IMR-90 (cell line): Measurements from ENCODE around the gene FNBP1L. TPM values are rescaled to one million over a fixed set of nuclear protein-coding genes. Genes with fewer than 3 reads are reported as not detected.

Experiments used
- ATAC-seq: fragments of 200-7000 bp; cut with Tn5 transposase; 2 replicates; pipeline ENCODE4 v1.9.1; 2020; ENCODE audit warnings: low read depth, mild to moderate bottlenecking, moderate library complexity
- BruUV-seq: library from RNA; stranded (reverse); fragments of 400-500 nt; replicated peaks from 2 replicates; lab custom pipeline; 2021; lab: Mats Ljungman, UMichigan
- CTCF ChIA-PET: fragments of 300-600 bp; formaldehyde crosslinking; extraction: SDS; loops from one replicate; lab custom pipeline; 2021; ENCODE audit warnings: antibody characterized with exemption; lab: Yijun Ruan, JAX
- POLR2A ChIA-PET: fragments of 300-600 bp; sonication (Branson Sonifier 250); formaldehyde crosslinking; loops from one replicate; lab custom pipeline; 2022; ENCODE audit warnings: antibody characterized with exemption; ENCODE audit not compliant: unreplicated experiment; lab: Charles Lee
- DNase-seq: peaks from one replicate; pipeline ENCODE4 v3.0.0; 2013
- H2AFZ ChIP-seq: replicated peaks from 2 replicates; pipeline ENCODE3; 2013; ENCODE audit warnings: low read length, mild to moderate bottlenecking; ENCODE audit not compliant: poor library complexity
- H2AK5ac ChIP-seq: 2 replicates; pipeline ENCODE4 v1.6.1; 2013; ENCODE audit warnings: low read depth, low read length, inconsistent platforms
- H2AK9ac ChIP-seq: replicated peaks from 2 replicates; pipeline ENCODE3; 2013; ENCODE audit warnings: mild to moderate bottlenecking, low read depth, low read length, moderate library complexity; ENCODE audit not compliant: poor library complexity
- H2BK120ac ChIP-seq: 2 replicates; pipeline ENCODE4 v1.6.1; 2013; ENCODE audit warnings: low read depth, low read length, inconsistent platforms
- H2BK15ac ChIP-seq: 3 replicates; pipeline ENCODE4 v1.6.1; 2013; ENCODE audit warnings: low read depth, low read length, inconsistent platforms
- H2BK20ac ChIP-seq: 2 replicates; pipeline ENCODE4 v1.6.1; 2013; ENCODE audit warnings: low read depth, mild to moderate bottlenecking, inconsistent platforms, low read length, moderate library complexity
- H2BK5ac ChIP-seq: 2 replicates; pipeline ENCODE4 v1.6.1; 2013; ENCODE audit warnings: mild to moderate bottlenecking, low read depth, low read length, inconsistent platforms; ENCODE audit not compliant: poor library complexity, severe bottlenecking
- H3K14ac ChIP-seq: replicated peaks from 2 replicates; pipeline ENCODE4 v1.6.1; 2013; ENCODE audit warnings: low read depth, low read length, inconsistent platforms
- H3K18ac ChIP-seq: 2 replicates; pipeline ENCODE4 v1.6.1; 2013; ENCODE audit warnings: low read depth, low read length, control low read depth
- H3K23ac ChIP-seq: 2 replicates; pipeline ENCODE4 v1.6.1; 2013; ENCODE audit warnings: low read depth, low read length, inconsistent platforms
- H3K27ac ChIP-seq: 2 replicates; pipeline ENCODE4 v1.5.1; 2013; ENCODE audit warnings: mild to moderate bottlenecking, control low read depth, low read length; ENCODE audit not compliant: insufficient read depth
- H3K27me3 ChIP-seq: 2 replicates; pipeline ENCODE4 v1.6.1; 2013; ENCODE audit warnings: low read length; ENCODE audit not compliant: control insufficient read depth, insufficient read depth
- H3K36me3 ChIP-seq: 2 replicates; pipeline ENCODE4 v1.6.1; 2013; ENCODE audit warnings: low read length, mixed read lengths; ENCODE audit not compliant: control insufficient read depth, insufficient read depth
- H3K4ac ChIP-seq: 2 replicates; pipeline ENCODE4 v1.6.1; 2013; ENCODE audit warnings: low read depth, low read length, inconsistent platforms
- H3K4me1 ChIP-seq: 2 replicates; pipeline ENCODE4 v1.6.1; 2013; ENCODE audit warnings: low read length, mixed read lengths; ENCODE audit not compliant: control insufficient read depth, insufficient read depth
- H3K4me2 ChIP-seq: 2 replicates; pipeline ENCODE4 v1.6.1; 2013; ENCODE audit warnings: low read depth, mild to moderate bottlenecking, control low read depth, low read length, moderate library complexity
- H3K4me3 ChIP-seq: 2 replicates; pipeline ENCODE4 v1.5.1; 2013; ENCODE audit warnings: low read depth, mild to moderate bottlenecking, control low read depth, low read length, moderate library complexity; ENCODE audit not compliant: insufficient read depth
- H3K56ac ChIP-seq: 2 replicates; pipeline ENCODE4 v1.6.1; 2013; ENCODE audit warnings: low read length, inconsistent platforms; ENCODE audit not compliant: insufficient read depth; ENCODE audit errors: extremely low read depth
- H3K79me1 ChIP-seq, 2 experiments: 2 replicates each; pipeline ENCODE4 v1.6.1; 2013; ENCODE audit warnings: low read length in 2 of 2, inconsistent platforms in 1 of 2, low read depth in 1 of 2
- H3K9ac ChIP-seq: 2 replicates; pipeline ENCODE4 v1.6.1; 2013; ENCODE audit warnings: low read depth, low read length, control low read depth
- H3K9me1 ChIP-seq: 2 replicates; pipeline ENCODE4 v1.6.1; 2013; ENCODE audit warnings: low read length, inconsistent platforms; ENCODE audit not compliant: insufficient read depth
- H3K9me3 ChIP-seq: 2 replicates; pipeline ENCODE4 v1.6.1; 2013; ENCODE audit warnings: low read length; ENCODE audit not compliant: control insufficient read depth, insufficient read depth
- H4K20me1 ChIP-seq: 2 replicates; pipeline ENCODE4 v1.6.1; 2013; ENCODE audit warnings: low read length, inconsistent platforms; ENCODE audit not compliant: insufficient read depth
- H4K5ac ChIP-seq: 2 replicates; pipeline ENCODE4 v1.6.1; 2013; ENCODE audit warnings: mild to moderate bottlenecking, low read depth, low read length, control low read depth
- H4K8ac ChIP-seq, 2 experiments: 2 replicates each; pipeline ENCODE4 v1.6.1; 2013; ENCODE audit warnings: low read depth in 2 of 2, low read length in 2 of 2, control low read depth in 1 of 2, inconsistent platforms in 1 of 2
- H4K91ac ChIP-seq: 2 replicates; pipeline ENCODE4 v1.6.1; 2013; ENCODE audit warnings: low read depth, low read length, inconsistent platforms; ENCODE audit not compliant: insufficient read depth
- BHLHE40 ChIP-seq: fragments of 150-350 bp; IDR thresholded peaks from 2 replicates; pipeline ENCODE4 v1.6.1; 2016; ENCODE audit warnings: mild to moderate bottlenecking, low read depth, low read length
- CHD1 ChIP-seq: IDR thresholded peaks from 2 replicates; pipeline ENCODE4 v1.6.1; 2012; ENCODE audit warnings: low read depth, low read length, improper control_type of control experiment
- ELK1 ChIP-seq: fragments of 150-350 bp; IDR thresholded peaks from 2 replicates; pipeline ENCODE4 v1.6.1; 2016; ENCODE audit warnings: low read depth, mild to moderate bottlenecking, low read length, moderate library complexity, borderline replicate concordance
- MAFK ChIP-seq: IDR thresholded peaks from 2 replicates; pipeline ENCODE4 v1.6.1; 2012; ENCODE audit warnings: low read depth, low read length, improper control_type of control experiment
- MAZ ChIP-seq: IDR thresholded peaks from 2 replicates; pipeline ENCODE4 v1.6.1; 2012; ENCODE audit warnings: low read depth, mild to moderate bottlenecking, low read length, improper control_type of control experiment, moderate library complexity, borderline replicate concordance
- MXI1 ChIP-seq: IDR thresholded peaks from 2 replicates; pipeline ENCODE4 v1.6.1; 2012; ENCODE audit warnings: low read depth, mild to moderate bottlenecking, low read length, moderate library complexity, borderline replicate concordance
- NFE2L2 ChIP-seq: fragments of 150-350 bp; IDR thresholded peaks from 2 replicates; pipeline ENCODE4 v1.6.1; 2016; ENCODE audit warnings: low read depth, mild to moderate bottlenecking, low read length
- POLR2A ChIP-seq: IDR thresholded peaks from 2 replicates; pipeline ENCODE4 v1.6.1; 2012; ENCODE audit warnings: mild to moderate bottlenecking, low read depth, low read length
- RCOR1 ChIP-seq: IDR thresholded peaks from 2 replicates; pipeline ENCODE4 v1.6.1; 2012; ENCODE audit warnings: mild to moderate bottlenecking, low read length, improper control_type of control experiment; ENCODE audit not compliant: insufficient replicate concordance
- RFX5 ChIP-seq: IDR thresholded peaks from 2 replicates; pipeline ENCODE4 v1.8.0; 2012; ENCODE audit warnings: low read depth, mild to moderate bottlenecking, low read length, moderate library complexity
- SMC3 ChIP-seq: fragments of 150-350 bp; IDR thresholded peaks from 2 replicates; pipeline ENCODE4 v1.6.1; 2016; ENCODE audit warnings: low read depth, mild to moderate bottlenecking, antibody characterized with exemption, low read length, moderate library complexity
- WGBS, 2 experiments: methylation state at CpG; one replicate each; pipeline versions ENCODE4 v1.1.5 to v1.1.7; 2013; ENCODE audit warnings: missing lambda C conversion rate in 2 of 2; ENCODE audit not compliant: insufficient read length in 1 of 2; ENCODE audit errors: extremely low coverage in 2 of 2; 5-methylcytosine and 5-hydroxymethylcytosine counted together
- dilution Hi-C: fragments of 300-500 bp; cut with HindIII; formaldehyde crosslinking; loops from one replicate; pipeline ENCODE4 v1.14.3; 2018; ENCODE audit warnings: low sequenced_read_pairs; ENCODE audit not compliant: unreplicated experiment
- in situ Hi-C: fragments of 300-500 bp; cut with MboI; formaldehyde crosslinking; loops from 3 replicates; pipeline ENCODE4 v1.14.3; 2019; ENCODE audit warnings: low sequenced_read_pairs, inconsistent platforms, mixed read lengths
- intact Hi-C: fragments of 100-400 bp; cut with micrococcal nuclease; formaldehyde crosslinking; loops from 2 replicates; pipeline ENCODE4 v1.10.0; 2022
- polyA plus RNA-seq, 3 experiments: library from polyadenylated mRNA; depleted of rRNA; stranded (reverse); fragments of >200 nt; gene quantifications; 2 replicates each; pipeline ENCODE4 v1.2.3, GENCODE V29; 2012; ENCODE audit warnings: low replicate concordance in 1 of 3
- total RNA-seq: library from RNA; depleted of rRNA; stranded (reverse); fragments of >200 nt; gene quantifications from 2 replicates; pipeline ENCODE4 v1.2.3, GENCODE V29; 2012
- TF ChIP-seq, protein P1 (sequence below): conservative IDR thresholded peaks from 2 replicates; pipeline ENCODE4 v1.5.1; 2012; ENCODE audit warnings: mild to moderate bottlenecking, low read depth, low read length, improper control_type of control experiment
- TF ChIP-seq, protein P2 (sequence below): fragments of 150-350 bp; IDR thresholded peaks from 2 replicates; pipeline ENCODE4 v1.6.1; 2017; ENCODE audit warnings: mild to moderate bottlenecking, antibody characterized with exemption, low read length, low read depth

The FNBP1L gene
- total and polyA plus RNA-seq, 2 of the 4 experiments (the other 2 are of a cell fraction): 9.3 to 15.2 TPM

GRCh38 chr1:93434088-93434487 lies 13.8 kb upstream of the FNBP1L start:
- Histone ChIP-seq H2BK5ac (no peak overlapping the region), H4K20me1 (no peaks in the 10 kb centered on the region), H3K36me3 (no peaks in the 10 kb centered on the region), H3K4me3 (no peak overlapping the region), H3K9ac (no peak overlapping the region), H2AK5ac (no peak overlapping the region), H3K18ac (no peak overlapping the region), H2AFZ (no peak overlapping the region), H3K9me3 (peaks cover 2% of the 10 kb centered on the region; the same call in 1 of the 2 replicates), H3K56ac (no peak overlapping the region), H3K79me1 (no peaks in the 10 kb centered on the region), H3K27me3 (peaks cover 21% of the 10 kb centered on the region), H3K23ac (no peak overlapping the region), H2BK15ac (no peak overlapping the region), H3K4ac (no peak overlapping the region), H3K14ac (no peak overlapping the region), H3K4me1 (no peaks in the 10 kb centered on the region), H2BK20ac (no peak overlapping the region), H3K9me1 (no peaks in the 10 kb centered on the region), H4K8ac (no peak overlapping the region), H4K5ac (no peak overlapping the region), H2AK9ac (no peak overlapping the region), H4K91ac (no peak overlapping the region), H3K4me2 (no peak overlapping the region), H3K27ac (no peak overlapping the region), H2BK120ac (no peak overlapping the region)
- BruUV-seq: no TSS peak
- in situ Hi-C loops (no loop called here), intact Hi-C loops (no loop called here), dilution Hi-C loops (no loop called here)
- no peak for ATAC-seq
- TF ChIP-seq, protein P1, sequence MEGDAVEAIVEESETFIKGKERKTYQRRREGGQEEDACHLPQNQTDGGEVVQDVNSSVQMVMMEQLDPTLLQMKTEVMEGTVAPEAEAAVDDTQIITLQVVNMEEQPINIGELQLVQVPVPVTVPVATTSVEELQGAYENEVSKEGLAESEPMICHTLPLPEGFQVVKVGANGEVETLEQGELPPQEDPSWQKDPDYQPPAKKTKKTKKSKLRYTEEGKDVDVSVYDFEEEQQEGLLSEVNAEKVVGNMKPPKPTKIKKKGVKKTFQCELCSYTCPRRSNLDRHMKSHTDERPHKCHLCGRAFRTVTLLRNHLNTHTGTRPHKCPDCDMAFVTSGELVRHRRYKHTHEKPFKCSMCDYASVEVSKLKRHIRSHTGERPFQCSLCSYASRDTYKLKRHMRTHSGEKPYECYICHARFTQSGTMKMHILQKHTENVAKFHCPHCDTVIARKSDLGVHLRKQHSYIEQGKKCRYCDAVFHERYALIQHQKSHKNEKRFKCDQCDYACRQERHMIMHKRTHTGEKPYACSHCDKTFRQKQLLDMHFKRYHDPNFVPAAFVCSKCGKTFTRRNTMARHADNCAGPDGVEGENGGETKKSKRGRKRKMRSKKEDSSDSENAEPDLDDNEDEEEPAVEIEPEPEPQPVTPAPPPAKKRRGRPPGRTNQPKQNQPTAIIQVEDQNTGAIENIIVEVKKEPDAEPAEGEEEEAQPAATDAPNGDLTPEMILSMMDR: no peak
- no peak for TF ChIP-seq NFE2L2
- TF ChIP-seq MXI1: no peak
- TF ChIP-seq ELK1: no peak
- TF ChIP-seq, protein P2, sequence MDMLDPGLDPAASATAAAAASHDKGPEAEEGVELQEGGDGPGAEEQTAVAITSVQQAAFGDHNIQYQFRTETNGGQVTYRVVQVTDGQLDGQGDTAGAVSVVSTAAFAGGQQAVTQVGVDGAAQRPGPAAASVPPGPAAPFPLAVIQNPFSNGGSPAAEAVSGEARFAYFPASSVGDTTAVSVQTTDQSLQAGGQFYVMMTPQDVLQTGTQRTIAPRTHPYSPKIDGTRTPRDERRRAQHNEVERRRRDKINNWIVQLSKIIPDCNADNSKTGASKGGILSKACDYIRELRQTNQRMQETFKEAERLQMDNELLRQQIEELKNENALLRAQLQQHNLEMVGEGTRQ: no peak
- no peak for TF ChIP-seq POLR2A
- TF ChIP-seq CHD1: no peak
- TF ChIP-seq SMC3: no peak
- no peak for TF ChIP-seq RCOR1
- TF ChIP-seq BHLHE40: no peak
- TF ChIP-seq MAFK: no peak
- TF ChIP-seq MAZ: no peak
- no peak for TF ChIP-seq RFX5
- WGBS, 2 experiments: 80% methylated on average over 1 of the region's 3 CpGs; no CpG with 5 or more reads in 1 of the 2 experiments
- ChIA-PET POLR2A (interaction anchor here (0.5 kb wide), 1 partner anchor 413 kb away, joined by 6 read pairs; no protein-coding TSS in a partner anchor), CTCF (no interaction called here)
- DNase-seq: no peak
